Heart right ventricle (tissue), 16 donors: ENCODE measurements around the gene HOMER1. TPM values are rescaled to one million over a fixed set of nuclear protein-coding genes. Genes with fewer than 3 reads are reported as not detected.

ENCODE experiments used
- ATAC-seq, 8 donors: fragments of 200-7000 bp; cut with Tn5 transposase; one replicate each; pipeline ENCODE4 v1.9.1; 2020; ENCODE audit warnings: mild to moderate bottlenecking in 8 of 8, moderate library complexity in 8 of 8, moderate number of reproducible peaks in 1 of 8
- DNase-seq, 2 donors: peaks; one replicate each; pipeline ENCODE4 v3.0.0-alpha.2; 2020
- H3K27ac ChIP-seq, 10 donors: fragments of 200-600 bp; sonication (generic) in 2 of 10; one replicate each; pipeline versions ENCODE4 v1.5.0 to v1.8.0; 2020 to 2022; ENCODE audit warnings: mild to moderate bottlenecking in 3 of 10
- H3K27me3 ChIP-seq, 7 donors: fragments of 200-600 bp; one replicate each; pipeline ENCODE4 v1.8.0; 2021 to 2022; ENCODE audit warnings: mild to moderate bottlenecking in 2 of 7
- H3K36me3 ChIP-seq, 9 donors: fragments of 200-600 bp; sonication (generic) in 1 of 9; one replicate each; pipeline versions ENCODE4 v1.5.0 to v1.8.0; 2020 to 2022; ENCODE audit warnings: mild to moderate bottlenecking in 2 of 9
- H3K4me1 ChIP-seq, 9 donors: fragments of 200-600 bp; sonication (generic) in 1 of 9; one replicate each; pipeline versions ENCODE4 v1.5.0 to v1.8.0; 2020 to 2022; ENCODE audit warnings: mild to moderate bottlenecking in 4 of 9
- H3K4me3 ChIP-seq, 10 donors: fragments of 200-600 bp; sonication (generic) in 2 of 10; one replicate each; pipeline versions ENCODE4 v1.5.0 to v1.8.0; 2020 to 2022; ENCODE audit warnings: mild to moderate bottlenecking in 7 of 10, moderate library complexity in 2 of 10
- H3K9me3 ChIP-seq, 11 donors: fragments of 200-600 bp in 10 of 11; sonication (generic) in 2 of 11; one replicate each; pipeline versions ENCODE4 v1.5.0 to v1.8.0; 2013 to 2022; ENCODE audit warnings: mild to moderate bottlenecking in 2 of 11, control low read depth in 1 of 11, moderate library complexity in 1 of 11
- WGBS, 2 donors: extraction: QIAGEN DNeasy Blood & Tissue Kit; methylation state at CpG; one replicate each; pipeline ENCODE4 v1.1.7; 2013; ENCODE audit warnings: inconsistent platforms in 1 of 2; 5-methylcytosine and 5-hydroxymethylcytosine counted together
- intact Hi-C, 10 donors: fragments of 100-400 bp; cut with DNase I; formaldehyde crosslinking; loops; one replicate each; pipeline versions ENCODE4 v1.11.1 to v1.14.2; 2022
- polyA plus RNA-seq, 2 donors: library from polyadenylated mRNA; stranded (reverse); fragments of 200-250 nt; gene quantifications; one replicate each; pipeline ENCODE4 v1.2.3, GENCODE V29; 2013
- total RNA-seq, 10 donors: library from RNA; stranded (reverse); fragmentation: NEBNext Ultra II Directional in 3 of 10; extraction: Animal tissue kit (Norgen Biotek cat#: 25700) in 3 of 10; gene quantifications; one replicate each; pipeline versions ENCODE4 v1.2.1 to v1.2.4, GENCODE V29; 2021 to 2023
- TF ChIP-seq, protein P1 (sequence below), 9 donors: fragments of 200-600 bp; sonication (generic) in 2 of 9; IDR thresholded peaks; one replicate each; pipeline versions ENCODE4 v1.5.0 to v1.8.0; 2021 to 2022; ENCODE audit warnings: antibody characterized with exemption in 9 of 9, mild to moderate bottlenecking in 5 of 9, moderate library complexity in 1 of 9
- donor health status: Arrhythmogenic right ventricular cardiomyopathy.
- donor health status: ischemic (EF 13 %, LVEDD 7.1; RV severe dilation, severe dysfunction).
- donor health status: healthy with polysubstance abuse.
- donor health status: DM: no; HTN: yes; CAD: no.
- donor health status: DM: no; HTN: no; CAD: no.
- donor health status: ischemic (EF 25% LVEDD 6.9; RV normal size, moderate dysfunction).
- donor health status: ischemic (EF 25% LVEDD 5.7; RV mildly dilated, moderate dysfunction).
- donor health status: healthy.
- donor health status: DM: yes; HTN: yes; CAD: no.
- donor health status: Ischemic cardiomyopathy.
- donor health status: ischemic (EF 35%, LVEDD 5.7; RV mildly dilated, moderate dysfunction).
- donor health status: nonischemic (EF 11% LVEDD 7.7; RV severe dilation, severe dysfunction).
- donor health status: DM: yes; HTN: yes; CAD: no.
- donor health status: PGD.
- donor health status: ischemic (EF 29% LVEDD 5.4; RV normal size, mild dysfunction).
- donor health status: nonischemic (EF 23%, LVEDD 6.1; RV moderate dilation, normal function).

The HOMER1 gene
- total and polyA plus RNA-seq, 12 donors = 4.7 to 109 (median 61.0) TPM

DNA sequence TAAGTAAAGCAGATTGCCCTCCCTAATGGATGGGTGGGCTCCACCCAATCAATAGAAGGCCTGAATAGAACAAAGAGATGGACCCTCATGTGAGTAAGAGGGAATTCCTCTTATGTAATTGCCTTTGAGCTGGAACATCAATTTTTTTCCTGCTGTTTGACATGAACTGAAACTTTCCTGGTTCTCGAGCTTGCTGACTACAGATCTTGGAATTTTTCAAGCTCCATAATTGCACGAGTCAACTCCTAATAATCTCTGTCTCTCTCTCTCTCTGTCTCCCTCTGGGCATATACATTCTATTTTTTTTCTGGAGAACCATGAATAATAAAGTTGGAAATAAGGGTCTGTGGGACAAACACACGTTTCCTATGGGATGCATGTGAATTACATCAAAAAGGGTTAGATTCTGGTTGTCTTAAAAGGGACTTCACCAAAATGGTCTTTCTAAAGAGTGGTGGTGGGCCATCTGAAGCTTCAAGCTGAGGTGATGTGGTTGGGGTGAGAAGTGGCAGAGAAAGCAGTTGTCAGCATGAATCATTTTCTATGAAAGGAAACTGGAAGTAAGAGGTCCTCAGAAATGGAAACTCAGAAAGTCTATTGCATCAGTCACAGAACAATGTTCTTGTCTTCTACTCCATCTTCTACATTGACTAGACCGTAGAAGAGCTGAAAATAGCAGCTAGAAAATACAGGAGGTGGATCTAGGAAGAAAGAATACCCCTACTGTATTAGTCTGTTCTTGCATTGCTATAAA is 47.0 kb upstream of the HOMER1 start:
- Histone ChIP-seq H3K27ac (peak overlapping the region in 1 of 10 donors; percentile 52), H3K27me3 (no peaks in the 10 kb centered on the region), H3K4me1 (peaks cover 0 to 27% (median 0%) of the 10 kb centered on the region in 9 donors), H3K9me3 (no peaks in the 10 kb centered on the region), H3K36me3 (no peaks in the 10 kb centered on the region), H3K4me3 (no peak overlapping the region)
- intact Hi-C loops = no loop called here
- ATAC-seq = no peak
- TF ChIP-seq, protein P1, sequence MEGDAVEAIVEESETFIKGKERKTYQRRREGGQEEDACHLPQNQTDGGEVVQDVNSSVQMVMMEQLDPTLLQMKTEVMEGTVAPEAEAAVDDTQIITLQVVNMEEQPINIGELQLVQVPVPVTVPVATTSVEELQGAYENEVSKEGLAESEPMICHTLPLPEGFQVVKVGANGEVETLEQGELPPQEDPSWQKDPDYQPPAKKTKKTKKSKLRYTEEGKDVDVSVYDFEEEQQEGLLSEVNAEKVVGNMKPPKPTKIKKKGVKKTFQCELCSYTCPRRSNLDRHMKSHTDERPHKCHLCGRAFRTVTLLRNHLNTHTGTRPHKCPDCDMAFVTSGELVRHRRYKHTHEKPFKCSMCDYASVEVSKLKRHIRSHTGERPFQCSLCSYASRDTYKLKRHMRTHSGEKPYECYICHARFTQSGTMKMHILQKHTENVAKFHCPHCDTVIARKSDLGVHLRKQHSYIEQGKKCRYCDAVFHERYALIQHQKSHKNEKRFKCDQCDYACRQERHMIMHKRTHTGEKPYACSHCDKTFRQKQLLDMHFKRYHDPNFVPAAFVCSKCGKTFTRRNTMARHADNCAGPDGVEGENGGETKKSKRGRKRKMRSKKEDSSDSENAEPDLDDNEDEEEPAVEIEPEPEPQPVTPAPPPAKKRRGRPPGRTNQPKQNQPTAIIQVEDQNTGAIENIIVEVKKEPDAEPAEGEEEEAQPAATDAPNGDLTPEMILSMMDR (IDR thresholded peaks at IDR 0.05) = no peak
- 81 to 89% methylated on average over 4 of the region's 4 CpGs for WGBS, 2 donors
- DNase-seq = no peak

DNA sequence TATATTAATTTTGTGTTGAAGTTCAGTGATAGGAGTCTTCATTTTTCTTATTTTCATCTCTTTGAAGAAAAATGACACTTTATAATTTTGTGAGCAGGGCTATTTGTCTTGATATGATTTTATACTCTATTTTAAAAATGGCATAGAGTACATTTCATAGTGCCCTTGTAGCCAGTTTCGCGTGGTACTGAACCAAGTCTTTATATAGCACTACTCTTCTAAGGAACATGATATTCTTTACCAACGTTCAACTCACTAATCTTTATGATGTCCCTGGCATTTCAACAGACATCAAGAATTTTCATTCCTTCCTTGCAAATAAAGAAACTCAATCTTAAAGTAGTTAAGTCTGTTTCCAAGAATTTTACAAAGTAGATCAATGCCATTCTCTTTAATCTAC is 41.5 kb upstream of the HOMER1 start:
- Histone ChIP-seq H3K36me3 (no peaks in the 10 kb centered on the region), H3K4me1 (peaks cover 0 to 9% (median 0%) of the 10 kb centered on the region in 9 donors), H3K4me3 (peak overlapping the region in 1 of 10 donors; percentile 27), H3K27me3 (no peaks in the 10 kb centered on the region), H3K9me3 (peaks cover 0 to 9% (median 0%) of the 10 kb centered on the region in 11 donors), H3K27ac (no peak overlapping the region)
- intact Hi-C loops = no loop called here
- TF ChIP-seq, protein P1 (IDR thresholded peaks at IDR 0.05) = no peak
- WGBS, 2 donors = 37 to 47% methylated on average over 3 of the region's 3 CpGs
- DNase-seq = no peak
- ATAC-seq = peak in 4 of 8 donors; percentile 35 to 90 (median 56)

DNA sequence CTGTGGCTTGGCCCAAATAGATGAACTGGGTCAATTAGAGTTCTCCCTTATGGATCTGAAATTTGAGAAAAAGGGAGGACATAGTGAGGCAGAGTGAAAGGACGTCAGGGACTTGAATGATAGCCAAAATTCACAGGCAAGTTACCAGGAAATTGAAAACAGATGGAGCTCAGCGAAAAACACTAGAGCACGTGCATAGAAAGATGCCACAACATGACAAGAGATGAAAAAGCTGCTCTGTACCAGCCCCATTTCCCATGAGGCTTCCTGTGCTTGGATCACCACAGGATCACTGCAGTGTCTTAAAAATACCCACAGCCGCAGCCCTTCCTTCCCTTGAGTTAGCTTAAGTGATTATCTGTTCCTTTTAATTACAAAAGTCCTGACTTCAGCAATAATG is 39.0 kb upstream of the HOMER1 start:
- Histone ChIP-seq H3K9me3 (peaks cover 0 to 9% (median 0%) of the 10 kb centered on the region in 11 donors), H3K27me3 (no peaks in the 10 kb centered on the region), H3K36me3 (no peaks in the 10 kb centered on the region), H3K27ac (no peak overlapping the region), H3K4me3 (no peak overlapping the region), H3K4me1 (peaks cover 0 to 9% (median 0%) of the 10 kb centered on the region in 9 donors)
- TF ChIP-seq, protein P1 (IDR thresholded peaks at IDR 0.05) = no peak
- DNase-seq = no peak
- ATAC-seq = no peak
- 26 to 36% methylated on average over 4 of the region's 4 CpGs for WGBS, 2 donors
- intact Hi-C loops = loop anchor here in 2 of 10 donors (5.0 kb wide), 2 partner anchors 304 to 529 kb away; no protein-coding TSS in a partner anchor

DNA sequence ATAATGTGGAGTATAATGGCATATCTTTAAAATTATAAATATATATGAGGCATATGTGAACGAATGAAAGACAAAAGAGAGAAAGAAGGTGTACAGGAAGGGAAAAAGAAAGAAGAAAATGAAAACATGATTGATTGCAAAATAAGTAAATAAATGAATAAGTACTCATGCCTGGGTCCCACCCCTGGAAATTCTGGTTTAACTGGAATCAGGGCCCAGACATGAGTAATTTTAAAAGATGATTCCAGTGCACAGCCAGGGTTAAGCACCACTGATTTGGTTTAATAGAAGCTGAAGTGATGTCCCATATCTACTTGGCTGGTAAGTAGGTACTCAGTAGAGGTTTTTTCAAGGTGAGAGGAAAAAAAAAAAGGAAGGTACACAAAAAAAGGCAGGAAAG is 34.0 kb upstream of the HOMER1 start:
- Histone ChIP-seq H3K27ac (no peak overlapping the region), H3K9me3 (peaks cover 0 to 9% (median 0%) of the 10 kb centered on the region in 11 donors), H3K36me3 (no peaks in the 10 kb centered on the region), H3K4me1 (peaks cover 0 to 6% (median 0%) of the 10 kb centered on the region in 9 donors), H3K4me3 (no peak overlapping the region), H3K27me3 (no peaks in the 10 kb centered on the region)
- TF ChIP-seq, protein P1 (IDR thresholded peaks at IDR 0.05) = no peak
- intact Hi-C loops = no loop called here
- ATAC-seq (no peak), DNase-seq (no peak)
- WGBS, 2 donors = 97 to 98% methylated on average over 1 of the region's 1 CpG
